H1 (cell line): Measurements from ENCODE around the gene DNAJB13. TPM values are rescaled to one million over a fixed set of nuclear protein-coding genes. Genes with fewer than 3 reads are reported as not detected.

ENCODE experiments used
- BCL11A ChIP-seq, 2 experiments: IDR thresholded peaks; one replicate each; pipeline ENCODE4 v1.6.1; 2011; ENCODE audit warnings: low read depth in 2 of 2, low read length in 2 of 2, mild to moderate bottlenecking in 2 of 2
- BRCA1 ChIP-seq: IDR thresholded peaks from 2 replicates; pipeline ENCODE4 v1.6.1; 2012; ENCODE audit warnings: low read depth, low read length, improper control_type of control experiment
- CBX8 ChIP-seq: fragments of 300-800, 300-1000 bp; sonication (generic); IDR thresholded peaks from 2 replicates; pipeline ENCODE4 v1.7.1; 2016; ENCODE audit warnings: low read depth, low read length, borderline replicate concordance
- KDM1A ChIP-seq: fragments of 200-600, 300-600 bp; sonication (generic); IDR thresholded peaks from 2 replicates; pipeline ENCODE4 v1.7.1; 2016; ENCODE audit warnings: mild to moderate bottlenecking, low read length, borderline replicate concordance
- RBBP5 ChIP-seq: IDR thresholded peaks from 2 replicates; pipeline ENCODE4 v1.7.1; 2012; ENCODE audit warnings: low read depth, mild to moderate bottlenecking, inconsistent platforms, low read length, moderate library complexity, borderline replicate concordance
- RXRA ChIP-seq: IDR thresholded peaks from 2 replicates; pipeline ENCODE4 v1.6.1; 2011; ENCODE audit warnings: low read depth, mild to moderate bottlenecking, low read length, moderate library complexity; ENCODE audit not compliant: insufficient read depth
- SP1 ChIP-seq: IDR thresholded peaks from 2 replicates; pipeline ENCODE4 v1.6.1; 2011; ENCODE audit warnings: low read depth, low read length
- SP4 ChIP-seq: IDR thresholded peaks from 2 replicates; pipeline ENCODE4 v1.6.1; 2012; ENCODE audit warnings: low read length, inconsistent platforms
- polyA plus RNA-seq, 7 experiments: library from polyadenylated mRNA; depleted of rRNA in 3 of 7; stranded (reverse) in 5 of 7; unstranded in 2 of 7; fragments of >200 nt in 5 of 7; fragments of 200-250 nt in 2 of 7; gene quantifications; 1 replicate in 5 of 7; 2 replicates in 1 of 7; 4 replicates in 1 of 7; pipeline versions ENCODE4 v1.2.1 to v1.2.3, GENCODE V29; 2011 to 2013; ENCODE audit warnings: missing spikeins in 2 of 7, mixed read lengths in 2 of 7
- total RNA-seq: library from RNA; stranded (reverse); fragmentation: NEBNext Ultra II Directional; extraction: Animal tissue kit (Norgen Biotek cat#: 25700); gene quantifications from 2 replicates; pipeline ENCODE4 v1.2.1, GENCODE V29; 2021

The DNAJB13 gene
- total and polyA plus RNA-seq, 2 of the 8 experiments (the other 6 are each of a cell fraction or from before 2014, with no cell fraction given): 0.27 TPM; not detected in 1

DNA sequence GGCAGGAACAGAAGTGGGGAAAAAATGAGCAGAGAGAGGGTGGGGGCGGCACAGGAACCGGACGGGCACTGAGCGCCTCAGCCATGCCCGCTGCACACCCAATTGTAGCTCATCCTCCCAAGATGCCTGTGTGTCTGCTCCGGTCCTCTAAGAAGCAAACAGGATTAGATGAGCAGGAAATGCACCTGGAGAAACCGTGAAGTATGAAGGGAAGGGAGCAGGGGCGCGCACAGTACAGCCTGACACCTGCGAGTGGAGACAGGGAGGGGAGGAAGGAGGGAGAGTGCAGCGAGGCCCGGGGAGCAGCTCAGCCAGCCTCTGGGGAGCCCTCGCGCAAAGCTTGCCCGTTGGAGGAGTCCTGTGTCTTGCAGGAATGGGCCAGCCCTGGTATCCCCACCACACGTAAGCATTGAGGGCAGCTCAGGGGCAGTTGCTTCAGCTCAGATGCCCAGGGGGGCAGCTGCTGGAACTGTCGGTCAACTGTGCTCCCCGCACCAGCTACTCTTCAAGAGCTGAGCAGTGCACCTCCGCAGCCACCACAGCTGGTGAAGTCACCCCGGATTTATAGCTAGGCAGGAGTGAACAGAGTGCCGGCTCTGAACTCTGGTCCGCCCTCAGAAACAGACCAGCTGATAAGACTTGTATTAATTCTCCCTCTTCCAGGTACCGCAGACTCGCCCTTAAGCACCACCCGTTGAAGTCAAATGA lies 7.0 kb downstream of the DNAJB13 start (continued):
- no peak for TF ChIP-seq SP1
- no peak for TF ChIP-seq BRCA1
- TF ChIP-seq BCL11A (IDR thresholded peaks at IDR 0.05; ENCODE audit: low read depth in 2 of 2, low read length in 2 of 2): no peak
- no peak for TF ChIP-seq RXRA
- TF ChIP-seq CBX8: no peak
- no peak for TF ChIP-seq SP4
- TF ChIP-seq RBBP5: no peak
- TF ChIP-seq KDM1A: no peak
